PC-9 (cell line): ENCODE measurements around the gene PEX11G.

ENCODE experiments used
- EZH2 ChIP-seq: fragments of 200-600 bp; sonication (generic); IDR thresholded peaks from 2 replicates; pipeline ENCODE4 v1.8.0; 2017; ENCODE audit warnings: antibody characterized with exemption, low read depth
- TF ChIP-seq, protein P1 (sequence below): fragments of 200-600 bp; sonication (generic); conservative IDR thresholded peaks from 2 replicates; pipeline ENCODE4 v1.6.1; 2017; ENCODE audit warnings: mixed run types, antibody characterized with exemption, mild to moderate bottlenecking, moderate library complexity

DNA sequence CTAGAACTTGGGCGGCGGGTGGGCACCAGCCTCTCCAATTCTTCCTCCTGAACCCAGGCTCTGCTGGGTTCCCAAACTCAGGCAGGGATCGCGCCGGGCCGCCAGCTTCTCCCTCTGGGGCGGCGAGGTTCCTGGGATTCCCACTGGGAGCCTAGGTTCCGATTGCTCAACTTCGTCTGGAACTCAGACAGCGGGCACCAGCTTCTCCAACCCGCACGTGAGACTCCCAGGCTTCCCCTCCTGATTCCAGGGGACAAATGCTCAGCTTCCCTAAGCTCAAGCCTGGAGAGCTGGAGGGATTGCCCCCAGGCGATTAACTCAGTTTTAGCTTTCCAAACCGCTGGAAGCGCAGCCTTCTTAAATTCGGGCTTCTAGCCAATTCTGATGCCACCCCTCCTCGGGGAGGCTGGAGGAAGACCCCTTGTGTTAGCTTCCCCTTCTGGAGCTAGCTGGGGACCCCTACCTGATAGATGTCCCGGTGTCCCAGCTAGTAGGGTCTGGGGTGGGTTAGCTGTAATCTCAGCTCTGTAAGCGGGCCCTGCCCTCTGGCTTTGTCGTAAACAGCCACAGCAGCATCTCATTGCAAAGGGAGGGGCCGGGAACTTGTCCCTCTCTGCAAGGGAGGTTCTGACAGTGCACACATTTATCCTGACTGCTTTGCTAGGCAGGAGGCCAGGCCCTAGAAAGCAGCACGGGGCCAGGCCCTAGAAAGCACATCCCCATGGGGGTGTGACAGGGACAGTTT is 34.3 kb upstream of the PEX11G start:
- TF ChIP-seq, protein P1, sequence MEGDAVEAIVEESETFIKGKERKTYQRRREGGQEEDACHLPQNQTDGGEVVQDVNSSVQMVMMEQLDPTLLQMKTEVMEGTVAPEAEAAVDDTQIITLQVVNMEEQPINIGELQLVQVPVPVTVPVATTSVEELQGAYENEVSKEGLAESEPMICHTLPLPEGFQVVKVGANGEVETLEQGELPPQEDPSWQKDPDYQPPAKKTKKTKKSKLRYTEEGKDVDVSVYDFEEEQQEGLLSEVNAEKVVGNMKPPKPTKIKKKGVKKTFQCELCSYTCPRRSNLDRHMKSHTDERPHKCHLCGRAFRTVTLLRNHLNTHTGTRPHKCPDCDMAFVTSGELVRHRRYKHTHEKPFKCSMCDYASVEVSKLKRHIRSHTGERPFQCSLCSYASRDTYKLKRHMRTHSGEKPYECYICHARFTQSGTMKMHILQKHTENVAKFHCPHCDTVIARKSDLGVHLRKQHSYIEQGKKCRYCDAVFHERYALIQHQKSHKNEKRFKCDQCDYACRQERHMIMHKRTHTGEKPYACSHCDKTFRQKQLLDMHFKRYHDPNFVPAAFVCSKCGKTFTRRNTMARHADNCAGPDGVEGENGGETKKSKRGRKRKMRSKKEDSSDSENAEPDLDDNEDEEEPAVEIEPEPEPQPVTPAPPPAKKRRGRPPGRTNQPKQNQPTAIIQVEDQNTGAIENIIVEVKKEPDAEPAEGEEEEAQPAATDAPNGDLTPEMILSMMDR = no peak
- no peak for TF ChIP-seq EZH2
